HL-60 (cell line): ENCODE measurements around the gene MGAT4B.

Experiments
- CTCF ChIP-seq: IDR thresholded peaks from one replicate; pipeline ENCODE4 v1.5.1; 2011; ENCODE audit warnings: low read length, control low read depth, inconsistent platforms; ENCODE audit not compliant: insufficient read depth
- GABPA ChIP-seq: IDR thresholded peaks from 2 replicates; pipeline ENCODE4 v1.6.1; 2012; ENCODE audit warnings: low read depth
- POLR2AphosphoS5 ChIP-seq: IDR thresholded peaks from 2 replicates; pipeline ENCODE4 v1.6.1; 2012; ENCODE audit warnings: low read depth
- REST ChIP-seq: IDR thresholded peaks from 2 replicates; pipeline ENCODE4 v1.6.1; 2012; ENCODE audit warnings: low read depth; ENCODE audit not compliant: insufficient replicate concordance
- SPI1 ChIP-seq: IDR thresholded peaks from 2 replicates; pipeline ENCODE4 v1.6.1; 2012; ENCODE audit warnings: low read depth, mild to moderate bottlenecking, borderline replicate concordance

- no peak for TF ChIP-seq CTCF
- TF ChIP-seq GABPA = no peak
- TF ChIP-seq POLR2AphosphoS5 = no peak; the same call in 1 of the 2 replicates
- TF ChIP-seq REST = no peak
- no peak for TF ChIP-seq SPI1
Measured at GRCh38 chr5:179795049-179795862, 11.4 kb downstream of the MGAT4B start.
